HG02759 (cell line): ENCODE data around the gene CAMK4.
"Not testable (repeated sequence)": the region's sequence is repeated elsewhere in the genome, so short reads cannot be mapped to it uniquely, and the experiment has no call there.

ENCODE experiments used
- ATAC-seq: cut with Tn5 transposase; IDR thresholded peaks from one replicate; pipeline ENCODE4 v1.9.1; 2021; ENCODE audit warnings: mild to moderate bottlenecking, moderate library complexity; ENCODE audit not compliant: unreplicated experiment

Gene CAMK4

DNA sequence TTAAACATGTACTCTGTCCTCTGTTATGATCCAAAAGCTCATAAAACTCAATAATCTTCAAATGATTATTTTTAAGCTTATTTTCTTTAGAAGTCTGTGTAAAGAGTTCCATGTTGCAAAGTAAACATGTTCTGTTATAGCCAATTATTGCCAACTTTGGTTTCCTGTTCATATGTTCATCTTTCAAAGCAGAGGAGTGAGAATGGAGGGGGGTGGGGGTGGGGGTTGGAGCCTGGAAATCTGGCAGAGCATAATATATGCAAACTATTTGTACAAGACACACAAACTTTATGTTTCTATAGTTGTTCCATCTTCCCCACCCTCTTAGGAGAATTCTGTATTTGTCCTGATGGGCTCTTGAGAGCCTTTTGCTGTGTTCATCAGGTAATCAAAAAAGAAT is 153.1 kb downstream of the CAMK4 start:
- ATAC-seq, result no peak

DNA sequence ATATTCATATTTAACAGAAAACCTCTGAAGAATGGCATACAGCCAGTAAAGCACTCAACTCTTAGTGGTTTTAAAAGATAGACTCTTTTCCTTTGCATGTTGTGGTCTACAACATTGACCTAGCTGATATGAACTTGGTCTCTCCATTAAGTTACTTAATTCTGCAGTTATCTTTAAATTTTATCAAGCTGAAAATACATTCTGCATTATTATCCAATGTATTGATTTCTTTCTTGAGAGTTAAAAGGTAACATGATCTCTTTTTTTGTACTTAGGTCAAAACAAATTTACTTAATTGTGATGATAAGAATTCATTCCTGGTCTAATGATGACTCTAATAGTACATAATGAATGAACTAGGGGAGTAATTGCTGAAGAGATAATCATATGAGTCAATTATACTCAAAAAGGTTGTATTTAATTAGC is 155.2 kb downstream of the CAMK4 start:
- no peak for ATAC-seq

DNA sequence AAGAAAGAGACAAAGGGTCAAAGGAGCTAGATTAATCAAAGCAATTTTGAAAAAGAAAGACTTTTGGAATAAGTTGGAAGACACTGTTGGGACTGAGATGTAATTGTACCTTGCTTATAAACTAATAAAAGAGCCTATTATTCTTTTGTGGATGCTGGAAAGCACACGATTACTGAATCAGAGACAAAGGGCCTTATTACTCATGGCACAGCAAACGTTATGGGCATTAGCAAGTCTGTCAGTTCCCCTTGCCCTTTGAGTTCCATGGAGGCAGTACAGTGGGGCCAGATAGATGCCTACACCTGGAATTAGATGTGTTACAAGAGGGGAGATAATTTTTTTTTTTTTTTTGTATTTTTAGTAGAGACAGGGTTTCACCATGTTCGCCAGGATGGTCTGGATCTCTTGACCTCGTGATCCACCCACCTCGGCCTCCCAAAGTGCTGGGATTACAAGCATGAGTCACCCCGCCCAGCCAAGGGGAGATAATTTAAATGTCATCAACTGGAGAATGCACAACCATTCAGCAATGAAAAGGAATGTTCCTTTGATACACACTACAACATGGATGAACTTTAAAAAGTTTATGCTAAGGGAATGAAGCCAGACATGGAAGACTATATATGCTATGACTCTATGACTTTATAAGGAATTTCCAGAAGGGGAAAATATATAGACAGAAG is 159.2 kb downstream of the CAMK4 start:
- ATAC-seq, result no peak

DNA sequence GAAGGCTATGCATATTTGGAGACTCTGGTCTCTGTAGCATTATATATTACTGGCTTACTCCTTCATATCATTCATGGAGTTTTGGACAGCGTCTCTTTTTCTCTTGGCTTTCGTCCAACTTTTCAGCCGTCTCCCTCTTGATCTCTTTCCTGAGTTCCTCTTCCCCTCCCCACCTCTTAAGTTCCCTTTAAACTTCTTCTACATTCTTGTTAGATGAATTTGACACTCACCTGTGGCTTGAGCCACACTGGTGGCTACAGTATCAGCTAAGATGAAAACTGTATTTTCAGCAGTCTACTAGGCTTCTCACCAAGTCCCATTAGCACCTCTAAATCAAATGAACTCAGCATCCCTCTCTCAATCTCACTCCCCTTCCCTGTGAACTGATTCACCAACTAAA is 160.0 kb downstream of the CAMK4 start:
- no peak for ATAC-seq

DNA sequence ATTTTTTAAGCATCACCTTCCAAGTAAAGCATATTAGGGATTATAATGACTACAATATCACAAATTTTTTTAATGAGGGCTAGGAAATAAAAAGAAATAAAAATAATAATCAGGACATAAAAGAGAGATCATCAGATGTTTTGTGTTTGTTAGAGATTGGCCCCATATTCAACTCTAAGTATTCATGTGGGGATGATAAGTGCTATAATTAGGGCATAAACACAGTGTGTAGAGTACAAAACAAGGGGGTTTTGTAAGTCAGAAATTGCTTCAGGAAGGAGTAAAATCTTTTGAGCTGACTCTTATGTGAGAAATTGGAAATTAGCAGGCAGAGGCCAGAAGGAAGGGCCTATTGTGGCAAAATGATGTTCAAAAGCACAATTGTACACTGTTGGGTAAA is 160.9 kb downstream of the CAMK4 start:
- ATAC-seq, result no peak

GRCh38 chr5:111385970-111386831 is 162.0 kb downstream of the CAMK4 start:
- ATAC-seq, result no peak

DNA sequence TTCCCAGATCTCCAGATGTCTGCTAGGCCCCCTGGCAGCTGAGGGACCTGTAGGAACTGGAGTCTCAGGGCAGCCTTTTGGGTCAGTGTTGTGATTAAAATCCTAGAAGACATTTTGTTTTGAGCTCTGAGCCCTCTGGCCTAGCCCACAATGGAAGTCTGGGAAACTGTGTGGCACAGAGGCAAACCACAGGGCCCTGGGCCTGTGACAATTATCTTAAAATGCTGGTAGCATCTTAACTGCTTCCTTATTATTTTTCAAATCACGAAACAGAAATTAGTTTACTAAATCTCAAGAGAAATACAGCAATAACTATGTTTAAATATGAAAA is 162.6 kb downstream of the CAMK4 start:
- ATAC-seq, result no peak

GRCh38 chr5:111387361-111387760 is 163.2 kb downstream of the CAMK4 start:
- ATAC-seq, result no peak

- no peak for ATAC-seq
Observed at GRCh38 chr5:111389390-111390082, 165.4 kb downstream of the CAMK4 start.

GRCh38 chr5:111392181-111392580 is 168.0 kb downstream of the CAMK4 start:
- no peak for ATAC-seq

GRCh38 chr5:111394586-111394985 is 170.4 kb downstream of the CAMK4 start:
- no peak for ATAC-seq

DNA sequence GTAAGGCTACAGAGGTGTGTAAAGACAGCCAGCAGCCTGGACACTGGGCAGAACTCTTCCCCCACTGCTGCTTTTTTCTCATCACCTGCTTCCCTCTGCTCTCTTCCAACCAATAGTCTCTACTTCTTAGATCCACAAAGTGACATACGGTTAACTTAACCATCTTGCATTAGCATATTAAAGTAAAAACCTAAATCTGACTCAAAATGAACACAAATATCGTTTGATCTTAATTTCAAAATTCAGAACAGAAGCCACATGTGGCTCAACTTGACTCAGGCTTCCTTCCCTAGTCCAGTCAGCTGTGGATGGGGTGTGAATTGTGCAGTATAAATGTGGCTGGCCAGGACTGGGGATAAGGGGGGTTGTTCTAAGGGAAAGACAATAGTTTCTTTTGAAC is 173.8 kb downstream of the CAMK4 start:
- ATAC-seq, result no peak

- ATAC-seq, result no peak
Observed at GRCh38 chr5:111399113-111399512, 174.9 kb downstream of the CAMK4 start.

- no peak for ATAC-seq
Observed at GRCh38 chr5:111401906-111402305, 177.7 kb downstream of the CAMK4 start.

DNA sequence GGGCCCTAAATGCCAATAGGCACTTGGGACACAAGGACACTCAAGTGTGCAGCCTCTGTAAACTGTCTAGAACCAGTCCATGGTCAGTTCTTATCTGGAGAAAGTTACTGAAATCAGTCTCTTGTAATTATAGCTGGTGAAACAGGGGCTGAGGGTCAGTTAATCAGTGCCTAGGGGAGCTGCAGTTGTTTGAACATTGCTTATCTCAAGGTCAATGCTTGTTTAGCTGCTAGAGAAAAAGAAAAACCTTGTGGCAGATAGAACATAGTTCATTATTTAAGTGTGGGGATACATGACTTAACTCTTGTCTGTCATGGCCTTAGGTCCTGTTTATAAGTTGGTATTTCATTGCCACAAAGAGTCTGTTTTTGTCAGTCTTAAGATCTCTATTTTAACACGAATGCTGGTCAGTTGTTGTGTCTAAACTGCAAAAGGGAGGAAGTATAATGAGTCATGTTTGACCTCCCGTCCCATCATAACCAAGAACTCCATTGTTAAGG is 180.1 kb downstream of the CAMK4 start:
- ATAC-seq, result no peak

DNA sequence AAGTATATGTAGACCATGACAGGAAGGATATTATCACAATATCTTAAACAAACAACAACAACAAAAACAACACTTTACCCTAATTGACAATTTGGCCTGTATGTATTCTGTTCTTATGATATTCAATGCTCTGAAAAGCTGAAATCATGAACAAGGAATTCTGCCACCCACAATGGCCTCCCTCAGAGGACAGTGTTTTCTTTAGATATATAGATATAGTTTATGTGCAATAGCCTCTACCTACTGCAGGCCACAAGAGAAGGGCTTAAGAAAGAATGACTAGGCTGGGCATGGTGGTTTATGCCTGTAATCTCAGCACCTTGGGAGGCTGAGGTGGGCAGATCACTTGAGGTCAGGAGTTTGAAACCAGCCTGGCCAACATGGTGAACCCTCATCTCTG is 183.4 kb downstream of the CAMK4 start:
- ATAC-seq, result no peak

DNA sequence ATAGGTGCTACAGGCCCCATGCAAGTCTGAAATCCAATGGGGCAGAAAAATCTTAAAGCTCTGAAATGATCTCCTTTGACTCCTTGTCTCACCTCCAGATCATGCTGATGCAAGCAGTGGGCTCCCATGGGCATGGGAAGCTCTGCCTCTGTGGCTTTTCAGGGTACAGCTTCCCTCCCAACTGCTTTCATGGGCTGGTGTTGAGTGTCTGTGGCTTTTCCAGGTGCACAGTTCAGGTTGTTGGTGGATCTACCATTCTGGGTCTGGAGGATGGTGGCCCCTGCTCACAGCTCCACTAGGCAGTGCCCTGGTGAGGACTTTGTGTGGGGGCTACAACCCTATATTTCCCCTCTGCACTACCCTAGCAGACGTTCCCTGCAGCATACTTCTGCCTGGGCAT is 184.6 kb downstream of the CAMK4 start:
- no peak for ATAC-seq

GRCh38 chr5:111409266-111409665 is 185.1 kb downstream of the CAMK4 start:
- ATAC-seq, result not testable (repeated sequence)

GRCh38 chr5:111410067-111410466 is 185.9 kb downstream of the CAMK4 start:
- ATAC-seq, result not testable (repeated sequence)

DNA sequence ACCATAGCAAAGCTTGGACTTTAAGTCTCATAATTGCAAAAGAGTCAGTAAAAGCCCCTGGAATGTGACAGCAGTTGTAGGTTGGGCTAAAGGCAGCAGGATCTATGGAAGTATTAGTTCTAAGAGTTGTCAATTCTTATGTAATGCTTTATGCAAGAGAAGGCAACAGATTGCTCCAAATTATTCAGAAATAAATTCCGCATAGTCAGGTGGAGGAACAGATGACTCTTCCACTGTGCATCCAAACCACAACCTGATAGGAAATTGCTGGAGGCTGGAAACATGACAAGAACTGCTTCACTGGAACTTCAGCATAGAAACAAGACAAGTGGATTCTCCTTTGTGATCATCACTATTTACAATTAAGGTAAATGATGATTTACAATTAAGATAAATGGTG is 187.1 kb downstream of the CAMK4 start:
- ATAC-seq, result no peak

DNA sequence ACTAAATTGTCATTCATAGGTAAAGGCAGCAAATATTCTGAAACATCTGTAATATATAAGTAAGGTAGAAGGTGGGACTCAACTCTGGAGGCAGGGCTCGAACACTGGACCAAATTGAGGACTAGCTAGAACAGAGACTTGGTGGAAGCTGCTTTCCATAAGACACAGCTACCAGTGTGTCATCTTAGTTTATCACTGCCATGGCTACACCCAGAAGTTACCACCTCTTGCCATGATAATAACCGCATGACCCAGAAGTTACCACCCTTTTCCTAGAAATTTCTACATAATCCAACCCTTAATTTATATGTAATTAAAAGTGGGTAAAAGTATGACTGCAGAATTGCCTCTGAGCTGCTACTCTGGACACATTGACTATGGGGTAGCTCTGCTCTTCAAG is 188.4 kb downstream of the CAMK4 start:
- no peak for ATAC-seq

DNA sequence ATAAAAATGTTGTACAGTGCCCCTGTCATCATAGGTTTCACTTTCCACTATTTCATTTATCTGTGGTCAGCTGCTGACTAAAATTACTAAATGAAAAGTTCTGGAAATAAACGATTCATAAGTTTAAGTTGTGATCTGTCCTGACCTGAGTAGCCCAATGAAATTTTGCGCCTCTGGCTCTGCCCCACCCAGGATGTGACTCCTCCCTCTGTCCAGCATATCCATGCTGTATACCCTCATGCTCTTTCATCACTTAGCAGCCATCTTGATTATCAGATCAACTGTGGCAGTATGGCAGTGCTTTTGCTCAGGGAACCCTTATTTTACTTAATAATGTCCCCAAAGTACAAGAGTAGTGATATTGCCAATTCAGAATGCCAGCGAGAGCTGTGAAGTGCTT is 190.9 kb downstream of the CAMK4 start:
- ATAC-seq, result no peak
